ENCODE results near the gene RNF144A. TPM values are rescaled to one million over a fixed set of nuclear protein-coding genes. Genes with fewer than 3 reads are reported as not detected.
A peak's percentile ranks its signal among the peaks of the same experiment; 100 is the strongest.

The RNF144A gene
- polyA plus RNA-seq, 1 experiment: 0.12 TPM

DNA sequence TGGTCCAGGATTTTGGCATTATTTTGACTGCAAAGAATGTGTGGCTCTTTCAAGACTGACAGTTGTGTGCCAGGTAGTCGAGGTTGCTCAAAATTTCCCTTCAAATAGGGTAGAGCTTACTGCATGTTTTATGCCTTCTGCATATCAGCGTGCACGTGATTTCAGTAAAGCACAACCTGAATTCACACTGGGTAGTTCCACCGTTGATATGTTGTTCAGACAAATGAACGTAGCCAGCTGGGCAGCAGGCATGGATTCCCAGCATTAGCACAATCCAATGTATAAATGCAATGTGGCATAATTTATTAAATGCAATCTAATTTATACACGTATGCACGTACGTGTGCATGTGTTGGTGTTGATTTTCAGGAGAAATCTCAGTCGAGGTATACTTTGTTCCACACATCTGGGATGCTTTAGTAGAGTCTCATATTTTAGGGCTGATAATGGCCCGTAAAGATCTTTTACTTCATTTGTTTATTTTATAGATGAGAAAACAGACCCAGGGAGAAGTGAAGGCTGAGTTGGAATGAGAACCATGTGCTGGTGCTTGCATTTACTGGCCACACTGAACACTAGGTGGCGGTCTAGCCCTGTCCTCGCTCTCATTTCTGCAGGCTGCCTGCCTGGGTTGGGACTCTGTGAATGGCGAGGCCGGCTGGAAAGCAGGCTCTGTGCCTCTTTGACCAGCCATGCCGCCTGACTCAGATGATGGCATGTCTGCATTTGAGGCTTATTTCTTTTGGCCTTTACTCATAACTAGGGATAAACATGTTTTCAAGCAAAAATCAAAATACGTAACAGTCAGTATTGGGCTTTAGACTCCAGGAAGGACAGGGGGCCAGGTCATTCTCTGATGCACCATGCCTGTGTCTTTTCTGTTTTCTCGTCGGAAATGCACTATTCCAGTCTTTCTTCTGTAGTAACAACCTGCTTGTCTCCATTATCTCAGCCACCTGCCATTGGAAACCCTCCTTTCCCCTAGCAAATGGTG is 120.4 kb downstream of the RNF144A start:
- ChIA-PET CTCF (interaction anchor here (0.7 to 1.7 kb wide), 4 partner anchors 12 to 26 kb away, joined by 3 to 5 read pairs (median 4); no protein-coding TSS in a partner anchor), POLR2A (no interaction called here)
- H3K4me3 ChIP-seq (ENCODE audit: low read depth, low read length): no peak overlapping the region
- no peaks in the 10 kb centered on the region for H3K27me3 ChIP-seq (ENCODE audit: control insufficient read depth, insufficient read depth, low read length)
- TF ChIP-seq, protein P1, sequence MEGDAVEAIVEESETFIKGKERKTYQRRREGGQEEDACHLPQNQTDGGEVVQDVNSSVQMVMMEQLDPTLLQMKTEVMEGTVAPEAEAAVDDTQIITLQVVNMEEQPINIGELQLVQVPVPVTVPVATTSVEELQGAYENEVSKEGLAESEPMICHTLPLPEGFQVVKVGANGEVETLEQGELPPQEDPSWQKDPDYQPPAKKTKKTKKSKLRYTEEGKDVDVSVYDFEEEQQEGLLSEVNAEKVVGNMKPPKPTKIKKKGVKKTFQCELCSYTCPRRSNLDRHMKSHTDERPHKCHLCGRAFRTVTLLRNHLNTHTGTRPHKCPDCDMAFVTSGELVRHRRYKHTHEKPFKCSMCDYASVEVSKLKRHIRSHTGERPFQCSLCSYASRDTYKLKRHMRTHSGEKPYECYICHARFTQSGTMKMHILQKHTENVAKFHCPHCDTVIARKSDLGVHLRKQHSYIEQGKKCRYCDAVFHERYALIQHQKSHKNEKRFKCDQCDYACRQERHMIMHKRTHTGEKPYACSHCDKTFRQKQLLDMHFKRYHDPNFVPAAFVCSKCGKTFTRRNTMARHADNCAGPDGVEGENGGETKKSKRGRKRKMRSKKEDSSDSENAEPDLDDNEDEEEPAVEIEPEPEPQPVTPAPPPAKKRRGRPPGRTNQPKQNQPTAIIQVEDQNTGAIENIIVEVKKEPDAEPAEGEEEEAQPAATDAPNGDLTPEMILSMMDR (IDR thresholded peaks at IDR 0.05; ENCODE audit: insufficient read depth, low read depth, low read length): peak; percentile 74
- no peaks in the 10 kb centered on the region for H3K36me3 ChIP-seq (ENCODE audit: control insufficient read depth, insufficient read depth, low read length)
- DNase-seq (ENCODE audit: low read depth): peak; percentile 22

DNA sequence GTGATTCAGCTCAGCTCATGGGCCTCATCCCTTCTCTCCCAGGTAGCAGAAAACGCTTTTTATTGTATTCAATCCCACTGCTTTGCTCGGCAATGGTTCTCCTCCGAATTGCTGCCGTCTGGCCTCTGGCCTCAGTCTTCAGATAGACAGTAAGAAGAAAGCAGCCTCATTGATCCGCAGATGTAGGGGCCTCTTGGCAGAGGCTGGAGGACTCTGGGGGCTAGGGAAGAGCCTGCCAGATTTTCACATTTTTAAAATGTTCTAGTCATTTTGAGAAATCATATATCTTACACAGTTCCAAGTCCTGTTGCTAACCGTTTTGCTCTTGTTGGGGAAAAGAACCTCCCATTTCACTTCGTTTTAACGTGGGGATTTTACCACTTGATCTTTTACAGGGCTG is 123.3 kb downstream of the RNF144A start:
- TF ChIP-seq, protein P1 (IDR thresholded peaks at IDR 0.05; ENCODE audit: insufficient read depth, low read depth, low read length): no peak
- no peaks in the 10 kb centered on the region for H3K27me3 ChIP-seq (ENCODE audit: control insufficient read depth, insufficient read depth, low read length)
- CTCF ChIA-PET: no interaction called here
- POLR2A ChIA-PET: no interaction called here
- H3K4me3 ChIP-seq (ENCODE audit: low read depth, low read length): no peak overlapping the region
- no peak for DNase-seq (ENCODE audit: low read depth)
- no peaks in the 10 kb centered on the region for H3K36me3 ChIP-seq (ENCODE audit: control insufficient read depth, insufficient read depth, low read length)

DNA sequence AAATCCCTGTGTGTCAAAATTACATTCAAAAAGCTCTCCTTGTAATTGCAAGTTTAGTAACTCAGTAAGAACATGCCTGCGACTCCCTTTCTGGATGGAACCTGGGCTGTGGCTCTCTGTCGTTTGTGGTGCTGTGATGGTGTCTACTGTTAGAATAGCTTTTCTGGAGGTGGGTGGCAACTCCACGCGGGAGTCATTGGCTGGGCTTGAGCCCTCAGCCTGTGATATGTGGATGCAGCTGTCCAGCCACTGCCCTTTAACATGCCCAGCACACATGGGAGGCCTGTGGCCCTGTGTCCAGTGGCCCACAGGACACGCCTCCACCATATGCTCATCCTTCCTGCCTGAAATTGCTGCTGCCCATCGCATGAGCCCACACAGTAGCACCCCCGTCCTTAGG is 124.2 kb downstream of the RNF144A start:
- Histone ChIP-seq H3K36me3 (ENCODE audit: control insufficient read depth, insufficient read depth, low read length) (no peaks in the 10 kb centered on the region), H3K4me3 (ENCODE audit: low read depth, low read length) (no peak overlapping the region), H3K27me3 (ENCODE audit: control insufficient read depth, insufficient read depth, low read length) (no peaks in the 10 kb centered on the region)
- ChIA-PET CTCF (interaction anchor here (0.6 kb wide), 2 partner anchors 9 to 28 kb away, joined by 3 to 4 read pairs; no protein-coding TSS in a partner anchor), POLR2A (no interaction called here)
- DNase-seq (ENCODE audit: low read depth): no peak
- TF ChIP-seq, protein P1 (IDR thresholded peaks at IDR 0.05; ENCODE audit: insufficient read depth, low read depth, low read length): no peak

DNA sequence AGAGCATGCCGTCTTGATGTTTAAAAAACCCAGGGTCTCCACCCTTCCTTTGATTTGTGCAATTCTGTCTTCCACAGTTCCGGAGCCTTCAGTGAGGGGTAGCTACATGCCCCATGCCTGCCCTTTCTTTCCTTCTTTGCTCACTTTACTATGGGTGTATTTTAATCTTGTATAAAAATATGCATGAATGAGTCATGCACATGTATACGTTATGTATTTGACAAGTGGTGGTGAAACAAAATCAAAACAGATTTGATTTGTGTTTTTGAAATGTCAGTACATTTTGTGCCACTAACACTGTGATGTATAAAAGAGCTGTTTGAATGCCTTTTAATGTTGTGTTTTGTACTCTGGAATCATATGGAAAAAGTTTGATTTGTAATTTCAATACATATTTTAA is 126.5 kb downstream of the RNF144A start:
- no peak for DNase-seq (ENCODE audit: low read depth)
- H3K27me3 ChIP-seq (ENCODE audit: control insufficient read depth, insufficient read depth, low read length): no peaks in the 10 kb centered on the region
- no peak overlapping the region for H3K4me3 ChIP-seq (ENCODE audit: low read depth, low read length)
- POLR2A ChIA-PET: no interaction called here
- CTCF ChIA-PET: interaction anchor here (0.9 to 2.3 kb wide), 12 partner anchors 10 to 151 kb away, joined by 3 to 16 read pairs (median 5); no protein-coding TSS in a partner anchor
- H3K36me3 ChIP-seq (ENCODE audit: control insufficient read depth, insufficient read depth, low read length): no peaks in the 10 kb centered on the region
- TF ChIP-seq, protein P1 (IDR thresholded peaks at IDR 0.05; ENCODE audit: insufficient read depth, low read depth, low read length): no peak

Data from BJ (cell line).